HFFc6 (cell line): ENCODE data around the gene DPPA3. TPM values are rescaled to one million over a fixed set of nuclear protein-coding genes. Genes with fewer than 3 reads are reported as not detected.

Experiments used
- DNase-seq: peaks from one replicate; pipeline ENCODE4 v3.0.0-alpha.2; 2018
- H3K27ac Mint-ChIP-seq: 2 replicates; pipeline ENCODE4 v1.8.0; 2020; ENCODE audit warnings: mild to moderate bottlenecking, mixed read lengths
- H3K27me3 Mint-ChIP-seq: 2 replicates; pipeline ENCODE4 v1.8.0; 2021; ENCODE audit warnings: mild to moderate bottlenecking, moderate library complexity, mixed read lengths; ENCODE audit not compliant: insufficient read depth
- H3K36me3 Mint-ChIP-seq: 2 replicates; pipeline ENCODE4 v1.8.0; 2021; ENCODE audit warnings: low read depth, mixed read lengths
- H3K4me1 Mint-ChIP-seq: 2 replicates; pipeline ENCODE4 v1.8.0; 2020; ENCODE audit warnings: low read depth, mixed read lengths
- H3K4me3 Mint-ChIP-seq: 2 replicates; pipeline ENCODE4 v1.8.0; 2020; ENCODE audit warnings: mild to moderate bottlenecking, moderate library complexity, mixed read lengths
- H3K9me3 Mint-ChIP-seq: 2 replicates; pipeline ENCODE4 v1.8.0; 2020; ENCODE audit warnings: mild to moderate bottlenecking, mixed read lengths
- total RNA-seq, 6 experiments: library from RNA; stranded (reverse); fragmentation: NEBNext Ultra II Directional; extraction: Animal tissue kit (Norgen Biotek cat#: 25700); gene quantifications; 2 replicates in 1 of 6; 3 replicates in 5 of 6; pipeline ENCODE4 v1.2.3, GENCODE V29; 2021
- TF ChIP-seq, protein P1 (sequence below): fragments of 200-600 bp; sonication (generic); IDR thresholded peaks from 2 replicates; pipeline ENCODE4 v1.5.0; 2021; ENCODE audit warnings: antibody characterized with exemption, mild to moderate bottlenecking

DPPA3 gene
- total RNA-seq, 6 experiments from 2014 or later, result not detected

DNA sequence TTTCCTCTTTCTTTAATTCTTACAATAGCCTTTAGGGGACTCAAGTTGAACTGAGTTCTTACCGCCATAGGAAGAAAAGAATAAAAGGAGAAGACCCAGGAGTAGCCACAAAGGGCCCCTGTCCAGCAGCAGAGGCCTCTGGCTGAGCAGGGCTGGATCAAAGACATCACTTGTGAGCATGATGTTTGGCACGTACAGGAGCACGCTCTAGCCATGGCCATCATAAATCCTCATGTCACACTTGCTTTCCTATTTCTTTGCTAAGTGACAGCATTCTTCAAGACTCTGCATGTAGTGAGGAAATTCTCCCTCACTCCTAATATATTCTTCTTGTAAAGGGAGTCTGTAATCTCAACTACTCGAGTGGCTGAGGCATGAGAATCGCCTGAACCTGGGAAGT is 20.3 kb downstream of the DPPA3 start:
- H3K4me1 Mint-ChIP-seq, result peaks cover 7% of the 10 kb centered on the region
- H3K27me3 Mint-ChIP-seq, result peaks cover 6% of the 10 kb centered on the region
- H3K36me3 Mint-ChIP-seq, result no peaks in the 10 kb centered on the region
- no peaks in the 10 kb centered on the region for H3K9me3 Mint-ChIP-seq
- no peak overlapping the region for H3K4me3 Mint-ChIP-seq
- H3K27ac Mint-ChIP-seq, result no peak overlapping the region
- TF ChIP-seq, protein P1, sequence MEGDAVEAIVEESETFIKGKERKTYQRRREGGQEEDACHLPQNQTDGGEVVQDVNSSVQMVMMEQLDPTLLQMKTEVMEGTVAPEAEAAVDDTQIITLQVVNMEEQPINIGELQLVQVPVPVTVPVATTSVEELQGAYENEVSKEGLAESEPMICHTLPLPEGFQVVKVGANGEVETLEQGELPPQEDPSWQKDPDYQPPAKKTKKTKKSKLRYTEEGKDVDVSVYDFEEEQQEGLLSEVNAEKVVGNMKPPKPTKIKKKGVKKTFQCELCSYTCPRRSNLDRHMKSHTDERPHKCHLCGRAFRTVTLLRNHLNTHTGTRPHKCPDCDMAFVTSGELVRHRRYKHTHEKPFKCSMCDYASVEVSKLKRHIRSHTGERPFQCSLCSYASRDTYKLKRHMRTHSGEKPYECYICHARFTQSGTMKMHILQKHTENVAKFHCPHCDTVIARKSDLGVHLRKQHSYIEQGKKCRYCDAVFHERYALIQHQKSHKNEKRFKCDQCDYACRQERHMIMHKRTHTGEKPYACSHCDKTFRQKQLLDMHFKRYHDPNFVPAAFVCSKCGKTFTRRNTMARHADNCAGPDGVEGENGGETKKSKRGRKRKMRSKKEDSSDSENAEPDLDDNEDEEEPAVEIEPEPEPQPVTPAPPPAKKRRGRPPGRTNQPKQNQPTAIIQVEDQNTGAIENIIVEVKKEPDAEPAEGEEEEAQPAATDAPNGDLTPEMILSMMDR, result no peak
- DNase-seq, result no peak

- Mint-ChIP-seq H3K27me3 (peaks cover 3% of the 10 kb centered on the region; the same call in 1 of the 2 replicates), H3K4me1 (peaks cover 7% of the 10 kb centered on the region), H3K9me3 (no peaks in the 10 kb centered on the region), H3K4me3 (no peak overlapping the region), H3K27ac (no peak overlapping the region), H3K36me3 (no peaks in the 10 kb centered on the region)
- TF ChIP-seq, protein P1, result no peak
- no peak for DNase-seq
These were observed 21.8 kb downstream of the DPPA3 start for GRCh38 chr12:7732993-7733392.

GRCh38 chr12:7747246-7747645 is 36.0 kb downstream of the DPPA3 start, which contains the start of gene CLEC4C:
TSS of gene CLEC4C (minus strand) at chr12:7747375. CDS start at chr12:7747348, 27 bp downstream.
- no peak within 1 kb of the TSS for H3K27ac Mint-ChIP-seq
- TF ChIP-seq, protein P1, result no peak
- H3K36me3 Mint-ChIP-seq, result no peaks in the 10 kb centered on the region
- no peaks in the 10 kb centered on the region for H3K4me1 Mint-ChIP-seq
- DNase-seq, result no peak
- H3K27me3 Mint-ChIP-seq, result peaks cover 2% of the 10 kb centered on the region
- H3K9me3 Mint-ChIP-seq, result peaks cover 21% of the 10 kb centered on the region; the same call in 1 of the 2 replicates
- H3K4me3 Mint-ChIP-seq, result no peak within 1 kb of the TSS

DNA sequence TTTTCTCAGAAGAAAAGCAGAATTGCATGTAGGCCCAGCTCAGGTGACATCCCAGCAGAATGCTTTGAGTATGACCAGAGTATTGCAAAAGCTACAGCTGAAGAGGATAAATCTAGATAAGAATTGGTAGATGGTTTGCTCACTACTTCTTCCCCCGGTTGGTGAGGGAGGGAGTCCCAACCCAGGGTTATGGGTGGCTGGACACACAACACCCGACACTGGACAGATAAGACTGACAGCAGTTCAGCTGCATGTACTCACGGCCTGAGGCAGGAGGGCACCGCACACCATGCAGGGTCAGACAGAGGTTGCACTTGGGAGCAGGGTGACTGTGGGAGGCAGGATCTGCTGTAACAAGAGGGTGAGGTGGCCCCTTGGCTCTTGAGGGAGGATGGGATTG is 37.6 kb downstream of the DPPA3 start:
- no peaks in the 10 kb centered on the region for H3K4me1 Mint-ChIP-seq
- TF ChIP-seq, protein P1, result no peak

DNA sequence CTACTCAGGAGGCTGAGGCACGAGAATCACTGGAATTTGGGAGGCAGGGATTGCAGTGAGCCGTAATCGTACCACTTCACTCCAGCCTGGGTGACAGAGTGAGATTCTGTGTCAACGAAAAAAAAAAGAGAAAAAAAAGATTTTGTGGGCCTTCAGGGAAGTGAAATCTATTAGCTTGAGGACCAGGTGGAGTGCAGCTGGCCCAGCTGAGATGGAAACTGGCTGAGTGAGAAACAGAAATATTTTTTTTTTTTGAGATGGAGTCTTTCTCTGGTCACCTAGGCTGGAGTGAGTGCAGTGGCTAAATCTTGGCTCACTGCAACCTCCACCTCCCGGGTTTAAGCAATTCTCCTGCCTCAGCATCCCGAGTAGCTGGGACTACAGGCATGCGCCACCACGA is 38.2 kb downstream of the DPPA3 start:
- no peaks in the 10 kb centered on the region for H3K4me1 Mint-ChIP-seq
- peaks cover 12% of the 10 kb centered on the region; the same call in 1 of the 2 replicates for H3K9me3 Mint-ChIP-seq
- H3K4me3 Mint-ChIP-seq, result no peak overlapping the region
- no peaks in the 10 kb centered on the region for H3K36me3 Mint-ChIP-seq
- no peak for DNase-seq
- H3K27ac Mint-ChIP-seq, result no peak overlapping the region
- H3K27me3 Mint-ChIP-seq, result peaks cover 2% of the 10 kb centered on the region
- TF ChIP-seq, protein P1, result no peak

More for the DNA sequence above, 37.6 kb downstream of the DPPA3 start:
- peaks cover 2% of the 10 kb centered on the region for H3K27me3 Mint-ChIP-seq
- H3K4me3 Mint-ChIP-seq, result no peak overlapping the region
- DNase-seq, result no peak
- H3K36me3 Mint-ChIP-seq, result no peaks in the 10 kb centered on the region
- no peak overlapping the region for H3K27ac Mint-ChIP-seq
- H3K9me3 Mint-ChIP-seq, result peaks cover 12% of the 10 kb centered on the region; the same call in 1 of the 2 replicates

- no peaks in the 10 kb centered on the region for H3K4me1 Mint-ChIP-seq
- peaks cover 8% of the 10 kb centered on the region; the same call in 1 of the 2 replicates for H3K9me3 Mint-ChIP-seq
- H3K4me3 Mint-ChIP-seq, result no peak overlapping the region
- DNase-seq, result no peak
- TF ChIP-seq, protein P1, result no peak
- H3K27ac Mint-ChIP-seq, result no peak overlapping the region
- peaks cover 2% of the 10 kb centered on the region for H3K27me3 Mint-ChIP-seq
- no peaks in the 10 kb centered on the region for H3K36me3 Mint-ChIP-seq
These were observed 39.1 kb downstream of the DPPA3 start for GRCh38 chr12:7750350-7750749.
